HEK293T (cell line): Measurements from ENCODE around the gene RAB28.
A peak's percentile ranks its signal among the peaks of the same experiment; 100 is the strongest.

Source experiments
- CTCF ChIA-PET: fragments of 350-600 bp; formaldehyde crosslinking; extraction: SDS; loops from one replicate; lab custom pipeline; 2021; ENCODE audit warnings: antibody characterized with exemption, inconsistent platforms; lab: Yijun Ruan, JAX
- POLR2A ChIA-PET: fragments of 350-600 bp; formaldehyde crosslinking; extraction: SDS; loops from one replicate; lab custom pipeline; 2020; ENCODE audit warnings: antibody characterized with exemption, inconsistent platforms; lab: Yijun Ruan, JAX
- DNase-seq: peaks from one replicate; pipeline ENCODE4 v3.0.0; 2012; ENCODE audit warnings: mixed read lengths; ENCODE audit errors: extremely low spot score
- ARNT ChIP-seq: fragments of 450-650 bp; IDR thresholded peaks from 2 replicates; pipeline ENCODE4 v1.6.1; 2017; ENCODE audit warnings: mild to moderate bottlenecking
- BHLHE40 ChIP-seq: fragments of 450-650 bp; IDR thresholded peaks from 2 replicates; pipeline ENCODE4 v1.6.1; 2016; ENCODE audit warnings: mild to moderate bottlenecking, moderate library complexity, borderline replicate concordance
- CTBP1 ChIP-seq: fragments of 450-650 bp; IDR thresholded peaks from 2 replicates; pipeline ENCODE4 v1.6.1; 2016; ENCODE audit warnings: borderline replicate concordance
- ELF4 ChIP-seq: fragments of 450-650 bp; IDR thresholded peaks from 2 replicates; pipeline ENCODE4 v1.6.1; 2017; ENCODE audit warnings: antibody characterized with exemption
- FOXA1 ChIP-seq: fragments of 450-650 bp; IDR thresholded peaks from 2 replicates; pipeline ENCODE4 v1.6.1; 2016; ENCODE audit warnings: mild to moderate bottlenecking
- FOXK2 ChIP-seq: fragments of 450-650 bp; IDR thresholded peaks from 2 replicates; pipeline ENCODE4 v1.6.1; 2016; ENCODE audit warnings: mild to moderate bottlenecking
- FOXM1 ChIP-seq: fragments of 450-650 bp; IDR thresholded peaks from 2 replicates; pipeline ENCODE4 v1.6.1; 2017; ENCODE audit warnings: mild to moderate bottlenecking, borderline replicate concordance
- HDGF ChIP-seq: fragments of 450-650 bp; IDR thresholded peaks from 2 replicates; pipeline ENCODE4 v1.6.1; 2017; ENCODE audit warnings: antibody characterized with exemption, borderline replicate concordance
- L3MBTL2 ChIP-seq: fragments of 450-650 bp; conservative IDR thresholded peaks from 2 replicates; pipeline ENCODE4 v1.6.1; 2016; ENCODE audit warnings: mild to moderate bottlenecking
- LEF1 ChIP-seq: fragments of 450-650 bp; IDR thresholded peaks from 2 replicates; pipeline ENCODE4 v1.6.1; 2017; ENCODE audit warnings: mild to moderate bottlenecking, borderline replicate concordance
- NFRKB ChIP-seq: fragments of 450-650 bp; IDR thresholded peaks from 2 replicates; pipeline ENCODE4 v1.6.1; 2016; ENCODE audit warnings: mild to moderate bottlenecking, moderate library complexity
- SP1 ChIP-seq: fragments of 450-650 bp; IDR thresholded peaks from 2 replicates; pipeline ENCODE4 v1.6.1; 2017
- SUZ12 ChIP-seq: fragments of 450-650 bp; IDR thresholded peaks from 2 replicates; pipeline ENCODE4 v1.6.1; 2016; ENCODE audit warnings: mild to moderate bottlenecking
- TARDBP ChIP-seq: fragments of 450-650 bp; IDR thresholded peaks from 2 replicates; pipeline ENCODE4 v1.6.1; 2016
- ZNF384 ChIP-seq: fragments of 450-650 bp; IDR thresholded peaks from 2 replicates; pipeline ENCODE4 v1.6.1; 2016
- TF ChIP-seq, protein P1 (sequence below): fragments of 450-650 bp; IDR thresholded peaks from 2 replicates; pipeline ENCODE4 v1.6.1; 2016

Gene RAB28

DNA sequence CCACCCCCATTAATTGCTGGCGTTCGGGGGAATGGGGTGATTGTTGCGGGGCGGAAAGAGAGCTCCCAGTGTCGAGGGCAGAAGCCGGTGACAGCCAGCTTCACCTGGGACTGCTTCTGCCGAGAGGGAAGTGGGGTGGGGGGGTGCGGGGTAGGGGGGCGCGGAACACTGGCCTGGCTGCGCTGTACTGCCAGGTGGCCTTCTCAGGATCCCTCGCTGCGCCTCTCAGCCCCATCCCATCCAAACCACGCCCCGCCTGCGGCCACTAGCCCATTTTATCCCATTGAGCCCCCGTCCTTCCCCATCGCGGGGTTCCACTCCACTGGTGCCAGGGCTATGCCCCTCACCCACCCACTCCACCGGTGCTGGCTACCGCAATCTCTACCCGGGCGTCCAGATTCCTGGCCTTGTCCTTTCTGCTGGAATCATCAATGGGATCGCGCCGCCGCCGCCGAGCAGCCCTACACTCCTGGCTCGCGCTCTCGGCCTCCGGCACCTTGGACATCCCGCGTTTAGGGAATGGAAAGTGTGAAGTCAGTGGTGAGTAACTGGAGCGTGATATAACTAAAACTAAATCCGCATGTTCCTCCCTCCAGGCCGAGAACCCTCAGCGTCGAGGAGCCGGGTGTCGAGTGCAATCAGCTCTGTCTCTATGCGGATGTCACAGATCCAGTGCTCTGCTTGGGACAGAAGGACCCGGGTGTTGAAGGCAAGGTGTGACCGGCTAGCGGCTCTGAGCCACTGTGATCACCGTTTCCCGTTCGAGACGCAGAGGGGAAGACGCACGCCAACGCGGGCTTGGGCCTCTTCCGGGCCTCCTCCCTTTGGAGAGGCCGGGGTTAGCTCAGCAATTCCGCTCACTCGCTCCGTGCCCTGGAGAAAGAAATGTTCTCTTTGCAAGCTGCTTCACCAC lies 39.7 kb upstream of the RAB28 start:
- ChIA-PET CTCF (no interaction called here), POLR2A (no interaction called here)
- no peak for DNase-seq
- TF ChIP-seq SP1, result no peak
- TF ChIP-seq FOXM1, result no peak
- no peak for TF ChIP-seq CTBP1
- no peak for TF ChIP-seq ZNF384
- TF ChIP-seq ELF4, result no peak

DNA sequence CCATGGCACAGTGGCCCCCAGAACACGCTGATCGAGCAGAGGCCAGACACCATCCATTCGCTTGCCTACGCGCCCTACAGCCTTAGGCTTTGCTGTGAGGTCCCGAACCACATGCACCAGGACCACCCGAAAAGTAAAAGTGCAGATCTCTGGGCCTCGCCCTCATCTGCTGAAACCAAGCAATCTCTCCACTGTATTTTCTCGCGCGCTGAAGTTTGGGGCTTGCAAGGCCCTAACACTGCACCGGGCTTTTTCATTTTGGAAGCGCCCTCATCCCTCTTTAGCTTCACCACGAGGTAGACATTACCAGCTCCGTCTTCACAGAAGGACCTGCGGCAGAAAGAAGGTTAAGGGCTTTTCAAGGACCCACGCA lies 39.0 kb upstream of the RAB28 start:
- CTCF ChIA-PET, result interaction anchor here (1.6 kb wide), 1 partner anchor 11 kb away, joined by 3 read pairs; no protein-coding TSS in a partner anchor
- TF ChIP-seq ZNF384 (no peak), BHLHE40 (no peak), FOXK2 (no peak), LEF1 (no peak), HDGF (no peak), FOXA1 (no peak), CTBP1 (no peak), ARNT (no peak), FOXM1 (no peak), SUZ12 (no peak), SP1 (no peak), L3MBTL2 (no peak), TARDBP (no peak)
- TF ChIP-seq, protein P1, sequence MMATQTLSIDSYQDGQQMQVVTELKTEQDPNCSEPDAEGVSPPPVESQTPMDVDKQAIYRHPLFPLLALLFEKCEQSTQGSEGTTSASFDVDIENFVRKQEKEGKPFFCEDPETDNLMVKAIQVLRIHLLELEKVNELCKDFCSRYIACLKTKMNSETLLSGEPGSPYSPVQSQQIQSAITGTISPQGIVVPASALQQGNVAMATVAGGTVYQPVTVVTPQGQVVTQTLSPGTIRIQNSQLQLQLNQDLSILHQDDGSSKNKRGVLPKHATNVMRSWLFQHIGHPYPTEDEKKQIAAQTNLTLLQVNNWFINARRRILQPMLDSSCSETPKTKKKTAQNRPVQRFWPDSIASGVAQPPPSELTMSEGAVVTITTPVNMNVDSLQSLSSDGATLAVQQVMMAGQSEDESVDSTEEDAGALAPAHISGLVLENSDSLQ, result no peak
- DNase-seq, result no peak
- POLR2A ChIA-PET, result no interaction called here

DNA sequence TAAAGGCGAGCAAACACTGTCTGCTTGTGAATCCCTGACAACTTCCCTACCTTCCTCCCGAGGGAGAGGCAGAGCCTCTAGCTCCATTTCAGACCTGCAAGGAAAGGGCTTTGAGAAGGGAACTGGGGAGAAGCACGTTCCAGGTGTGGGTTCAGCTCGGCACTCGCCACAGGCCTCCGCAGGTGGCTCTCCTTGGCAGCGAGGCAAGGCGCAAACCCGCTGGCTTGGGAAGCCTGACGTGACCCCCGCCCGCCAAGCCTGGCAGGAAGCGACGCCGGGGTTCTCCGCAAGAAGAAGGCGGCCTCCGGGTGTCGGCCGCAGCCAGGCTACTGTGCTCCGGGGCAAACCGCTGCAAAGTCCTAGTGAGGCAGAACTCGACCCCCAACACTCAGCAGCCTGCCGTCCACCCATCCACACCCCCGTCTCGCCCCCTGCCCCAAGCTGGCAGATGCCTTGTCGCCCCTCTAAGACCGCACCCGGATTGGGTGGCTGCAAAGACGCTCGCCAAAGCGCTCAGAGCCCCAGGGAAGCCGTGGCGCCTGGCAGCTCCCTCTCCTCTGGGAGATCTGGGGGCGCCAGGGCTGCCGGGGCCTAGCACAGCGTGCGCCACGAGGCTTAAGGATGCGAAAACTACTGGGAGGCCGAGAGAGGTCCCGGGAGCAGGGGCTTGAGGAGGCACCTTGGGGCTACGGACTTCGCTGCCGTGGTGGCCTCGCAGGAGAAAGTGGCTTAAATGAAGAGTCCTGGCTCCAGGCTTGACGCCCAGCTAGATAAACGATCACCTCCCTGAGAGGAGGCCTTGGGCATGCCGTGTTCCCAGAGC lies 38.4 kb upstream of the RAB28 start:
- no peak for DNase-seq
- TF ChIP-seq NFRKB (no peak), SP1 (no peak), CTBP1 (no peak), LEF1 (no peak), HDGF (no peak), TARDBP (no peak), ZNF384 (no peak), FOXK2 (no peak), BHLHE40 (no peak), SUZ12 (no peak), L3MBTL2 (no peak)
- TF ChIP-seq, protein P1, result no peak
- CTCF ChIA-PET, result interaction anchor here (1.6 kb wide), 1 partner anchor 11 kb away, joined by 3 read pairs; no protein-coding TSS in a partner anchor
- POLR2A ChIA-PET, result no interaction called here

DNA sequence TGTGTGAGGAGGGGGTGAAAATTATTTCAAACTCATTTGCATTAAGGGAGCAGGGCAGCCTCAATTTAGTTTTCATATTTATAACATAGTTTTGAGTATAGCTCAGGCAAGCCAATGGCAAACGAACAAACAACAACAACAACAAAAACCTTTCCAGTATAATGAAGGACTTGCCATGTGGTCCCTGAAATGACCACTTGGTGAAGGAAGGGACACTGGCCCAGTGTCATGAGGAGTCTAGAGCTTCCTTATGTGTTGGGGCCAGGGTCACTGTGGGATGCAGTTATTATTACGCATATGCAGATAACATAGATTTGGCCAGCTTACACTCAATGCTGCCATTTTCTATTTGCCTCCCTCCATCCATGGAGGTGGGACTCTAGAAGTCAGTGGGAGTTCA lies 36.9 kb upstream of the RAB28 start:
- ChIA-PET CTCF (interaction anchor here (0.8 kb wide), 1 partner anchor 133 kb away, joined by 3 read pairs; no protein-coding TSS in a partner anchor), POLR2A (no interaction called here)
- no peak for DNase-seq
- TF ChIP-seq, protein P1, result no peak
- TF ChIP-seq ELF4 (no peak), CTBP1 (no peak), ARNT (no peak), TARDBP (no peak), SUZ12 (no peak), BHLHE40 (no peak), FOXM1 (no peak), ZNF384 (no peak), SP1 (no peak), HDGF (no peak), FOXK2 (no peak), FOXA1 (no peak), LEF1 (no peak), L3MBTL2 (no peak), NFRKB (no peak)

DNA sequence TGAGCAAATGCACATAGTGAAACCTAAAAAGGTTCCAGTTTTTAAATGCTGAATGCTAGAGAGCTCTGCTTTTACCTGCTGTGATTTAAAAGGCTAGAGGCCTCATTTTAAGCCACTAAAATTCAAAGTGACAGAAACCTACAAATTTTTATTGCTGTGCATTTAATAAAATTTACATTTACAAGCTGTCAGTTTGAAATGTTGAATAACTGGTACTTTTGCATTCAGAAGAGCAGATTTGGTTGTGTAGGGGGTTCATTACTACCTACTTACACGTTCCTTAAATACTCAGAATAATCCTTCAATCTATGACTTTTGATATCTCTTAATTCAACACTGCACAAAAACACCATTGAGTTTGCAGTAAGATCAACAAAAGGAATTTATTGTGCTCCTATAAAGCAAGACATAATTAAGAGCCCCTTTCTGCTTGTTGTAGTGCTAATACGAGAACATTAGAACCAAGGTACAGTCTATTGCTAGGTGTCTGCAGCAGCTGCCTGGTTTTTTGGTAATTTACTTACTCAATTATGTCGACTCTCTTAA lies 32.2 kb upstream of the RAB28 start:
- no peak for DNase-seq
- no peak for TF ChIP-seq SUZ12
- TF ChIP-seq ARNT, result no peak
- TF ChIP-seq SP1, result no peak
- no peak for TF ChIP-seq TARDBP
- no peak for TF ChIP-seq L3MBTL2
- peak; percentile 30; the same call in 1 of the 2 replicates for TF ChIP-seq FOXM1
- TF ChIP-seq CTBP1, result peak; percentile 42; the same call in 1 of the 2 replicates
- no peak for TF ChIP-seq ELF4
- no peak for TF ChIP-seq HDGF
- no peak for TF ChIP-seq NFRKB
- no peak for TF ChIP-seq ZNF384
- TF ChIP-seq, protein P1, result peak; percentile 93
- TF ChIP-seq FOXA1, result no peak
- TF ChIP-seq BHLHE40, result no peak
- no peak for TF ChIP-seq FOXK2
- TF ChIP-seq LEF1, result no peak
- ChIA-PET POLR2A (interaction anchor here (0.9 kb wide), 1 partner anchor 33 kb away, joined by 4 read pairs; the partner anchor contains the start of gene RAB28), CTCF (no interaction called here)
